CD4-positive, alpha-beta memory T cell (primary cell): ENCODE measurements around the gene CCDC170. TPM values are rescaled to one million over a fixed set of nuclear protein-coding genes. Genes with fewer than 3 reads are reported as not detected.

Experiments
- CTCF ChIA-PET: fragments of 350-600 bp; sonication (Branson Sonifier 250); formaldehyde crosslinking; loops from one replicate; lab custom pipeline; 2021; ENCODE audit warnings: inconsistent platforms; ENCODE audit not compliant: partially characterized antibody; lab: Charles Lee
- POLR2A ChIA-PET: fragments of 350-600 bp; sonication (Branson Sonifier 250); formaldehyde crosslinking; loops from one replicate; lab custom pipeline; 2021; ENCODE audit not compliant: partially characterized antibody; lab: Charles Lee
- DNase-seq, 5 donors: peaks; one replicate each; pipeline versions ENCODE4 v3.0.0 to v3.0.0-alpha.2; 2020 to 2022; ENCODE audit warnings: mixed read lengths in 1 of 5
- H3K27ac ChIP-seq: one replicate; pipeline ENCODE4 v1.7.0; 2013; ENCODE audit warnings: low read depth, low read length
- H3K27me3 ChIP-seq: 2 replicates; pipeline ENCODE4 v1.7.0; 2013; ENCODE audit warnings: mild to moderate bottlenecking, low read length, moderate library complexity; ENCODE audit not compliant: insufficient read depth
- H3K36me3 ChIP-seq: 2 replicates; pipeline ENCODE4 v1.7.0; 2013; ENCODE audit warnings: mild to moderate bottlenecking, low read length, moderate library complexity; ENCODE audit not compliant: insufficient read depth
- H3K4me1 ChIP-seq: 2 replicates; pipeline ENCODE4 v1.7.0; 2013; ENCODE audit warnings: mild to moderate bottlenecking, low read length, moderate library complexity; ENCODE audit not compliant: insufficient read depth
- H3K4me3 ChIP-seq, 2 donors: one replicate each; pipeline ENCODE4 v1.7.0; 2013; ENCODE audit warnings: low read length in 2 of 2, mild to moderate bottlenecking in 1 of 2
- H3K9me3 ChIP-seq, 2 donors: one replicate each; pipeline ENCODE4 v1.7.0; 2013; ENCODE audit warnings: low read length in 2 of 2, control low read depth in 1 of 2; ENCODE audit not compliant: control insufficient read depth in 1 of 2
- H3K27ac Mint-ChIP-seq, 7 donors: one replicate each; pipeline ENCODE4 v1.8.0; 2020 to 2021; ENCODE audit warnings: mixed read lengths in 7 of 7, mild to moderate bottlenecking in 6 of 7, inconsistent platforms in 3 of 7, moderate library complexity in 3 of 7
- H3K27me3 Mint-ChIP-seq, 2 donors: one replicate each; pipeline ENCODE4 v1.8.0; 2020 to 2021; ENCODE audit warnings: mixed read lengths in 2 of 2
- H3K36me3 Mint-ChIP-seq, 2 donors: one replicate each; pipeline ENCODE4 v1.8.0; 2020 to 2021; ENCODE audit warnings: mixed read lengths in 2 of 2, inconsistent platforms in 1 of 2, mild to moderate bottlenecking in 1 of 2
- H3K4me1 Mint-ChIP-seq, 4 donors: one replicate each; pipeline ENCODE4 v1.8.0; 2020 to 2021; ENCODE audit warnings: mixed read lengths in 4 of 4, mild to moderate bottlenecking in 1 of 4
- H3K4me3 Mint-ChIP-seq, 8 donors: one replicate each; pipeline ENCODE4 v1.8.0; 2020 to 2021; ENCODE audit warnings: mixed read lengths in 8 of 8, mild to moderate bottlenecking in 7 of 8, moderate library complexity in 6 of 8, inconsistent platforms in 3 of 8
- H3K9me3 Mint-ChIP-seq, 8 donors: one replicate each; pipeline ENCODE4 v1.8.0; 2020 to 2021; ENCODE audit warnings: mixed read lengths in 8 of 8, mild to moderate bottlenecking in 5 of 8, inconsistent platforms in 3 of 8, moderate library complexity in 1 of 8
- intact Hi-C: fragments of 100-400 bp; cut with micrococcal nuclease; formaldehyde crosslinking; loops from one replicate; pipeline ENCODE4 v1.15.1; 2023
- polyA plus RNA-seq, 2 donors: library from polyadenylated mRNA; unstranded; fragments of 300-500 nt; fragmentation: Illumina TruSeq; gene quantifications; one replicate each; pipeline ENCODE4 v1.2.3, GENCODE V29; 2021
- total RNA-seq, 2 experiments: library from RNA; stranded (reverse); gene quantifications; one replicate each; pipeline ENCODE4 v1.2.3, GENCODE V29; 2021

Gene CCDC170
- total and polyA plus RNA-seq, 4 experiments from 2014 or later = 0.11 to 0.23 TPM; not detected in 2

- H3K9me3 Mint-ChIP-seq = peaks cover 0 to 11% (median 0%) of the 10 kb centered on the region in 8 donors
- intact Hi-C loops = no loop called here
- H3K4me1 Mint-ChIP-seq = no peaks in the 10 kb centered on the region
- no peaks in the 10 kb centered on the region for H3K36me3 Mint-ChIP-seq
- H3K9me3 ChIP-seq = no peaks in the 10 kb centered on the region
- no peak for DNase-seq
- H3K27me3 Mint-ChIP-seq = peaks cover 6 to 7% of the 10 kb centered on the region in 2 donors
- H3K27ac Mint-ChIP-seq = no peak overlapping the region
- H3K4me3 ChIP-seq = no peak overlapping the region
- no peaks in the 10 kb centered on the region for H3K27me3 ChIP-seq
- no peak overlapping the region for H3K27ac ChIP-seq
- H3K4me3 Mint-ChIP-seq = no peak overlapping the region
- CTCF ChIA-PET = no interaction called here
- H3K4me1 ChIP-seq = no peaks in the 10 kb centered on the region
- no peaks in the 10 kb centered on the region for H3K36me3 ChIP-seq
- POLR2A ChIA-PET = interaction anchor here (0.6 kb wide), 1 partner anchor 443 kb away, joined by 4 read pairs; no protein-coding TSS in a partner anchor
Observed at GRCh38 chr6:151616091-151616513, 122.3 kb downstream of the CCDC170 start.

- intact Hi-C loops = no loop called here
Observed at GRCh38 chr6:151616600-151616999, 122.8 kb downstream of the CCDC170 start.

GRCh38 chr6:151617539-151617938 lies 123.7 kb downstream of the CCDC170 start:
- Mint-ChIP-seq H3K4me1 (no peaks in the 10 kb centered on the region), H3K27me3 (peaks cover 4 to 9% of the 10 kb centered on the region in 2 donors), H3K9me3 (peaks cover 0 to 11% (median 0%) of the 10 kb centered on the region in 8 donors), H3K4me3 (no peak overlapping the region), H3K27ac (no peak overlapping the region), H3K36me3 (no peaks in the 10 kb centered on the region)
- ChIA-PET POLR2A (no interaction called here), CTCF (interaction anchor here (0.6 kb wide), 1 partner anchor 460 kb away, joined by 3 read pairs; no protein-coding TSS in a partner anchor)
- H3K4me1 ChIP-seq = no peaks in the 10 kb centered on the region
- H3K4me3 ChIP-seq = no peak overlapping the region
- intact Hi-C loops = no loop called here
- DNase-seq = no peak
- no peaks in the 10 kb centered on the region for H3K27me3 ChIP-seq
- H3K9me3 ChIP-seq = no peaks in the 10 kb centered on the region
- no peak overlapping the region for H3K27ac ChIP-seq
- H3K36me3 ChIP-seq = no peaks in the 10 kb centered on the region

More at GRCh38 chr6:151616600-151616999, 122.8 kb downstream of the CCDC170 start:
- Mint-ChIP-seq H3K27me3 (peaks cover 6 to 7% of the 10 kb centered on the region in 2 donors), H3K27ac (no peak overlapping the region), H3K36me3 (no peaks in the 10 kb centered on the region), H3K4me3 (no peak overlapping the region), H3K4me1 (no peaks in the 10 kb centered on the region), H3K9me3 (peaks cover 0 to 11% (median 0%) of the 10 kb centered on the region in 8 donors)
- no peaks in the 10 kb centered on the region for H3K4me1 ChIP-seq
- no peak overlapping the region for H3K27ac ChIP-seq
- CTCF ChIA-PET = no interaction called here
- POLR2A ChIA-PET = no interaction called here
- no peaks in the 10 kb centered on the region for H3K9me3 ChIP-seq
- H3K4me3 ChIP-seq = no peak overlapping the region
- no peaks in the 10 kb centered on the region for H3K36me3 ChIP-seq
- no peak for DNase-seq
- H3K27me3 ChIP-seq = no peaks in the 10 kb centered on the region

GRCh38 chr6:151618717-151619116 lies 124.9 kb downstream of the CCDC170 start:
- Mint-ChIP-seq H3K9me3 (peaks cover 0 to 11% (median 0%) of the 10 kb centered on the region in 8 donors), H3K27ac (no peak overlapping the region), H3K4me3 (no peak overlapping the region), H3K27me3 (peaks cover 4 to 11% of the 10 kb centered on the region in 2 donors), H3K36me3 (no peaks in the 10 kb centered on the region), H3K4me1 (no peaks in the 10 kb centered on the region)
- no peaks in the 10 kb centered on the region for H3K4me1 ChIP-seq
- intact Hi-C loops = no loop called here
- no peaks in the 10 kb centered on the region for H3K36me3 ChIP-seq
- CTCF ChIA-PET = no interaction called here
- H3K27ac ChIP-seq = no peak overlapping the region
- POLR2A ChIA-PET = no interaction called here
- no peaks in the 10 kb centered on the region for H3K27me3 ChIP-seq
- no peak for DNase-seq
- H3K4me3 ChIP-seq = no peak overlapping the region
- no peaks in the 10 kb centered on the region for H3K9me3 ChIP-seq

- no peak overlapping the region for H3K27ac Mint-ChIP-seq
- ChIA-PET POLR2A (no interaction called here), CTCF (no interaction called here)
- H3K27me3 ChIP-seq = no peaks in the 10 kb centered on the region
- H3K4me3 Mint-ChIP-seq = no peak overlapping the region
- DNase-seq = no peak
- no peak overlapping the region for H3K4me3 ChIP-seq
- no peaks in the 10 kb centered on the region for H3K36me3 ChIP-seq
- H3K9me3 ChIP-seq = no peaks in the 10 kb centered on the region
- no peaks in the 10 kb centered on the region for H3K36me3 Mint-ChIP-seq
- H3K9me3 Mint-ChIP-seq = peaks cover 0 to 10% (median 0%) of the 10 kb centered on the region in 8 donors
- no peaks in the 10 kb centered on the region for H3K4me1 Mint-ChIP-seq
- H3K27me3 Mint-ChIP-seq = peaks cover 2 to 11% of the 10 kb centered on the region in 2 donors
- no peaks in the 10 kb centered on the region for H3K4me1 ChIP-seq
- H3K27ac ChIP-seq = no peak overlapping the region
- intact Hi-C loops = no loop called here
Observed at GRCh38 chr6:151620179-151620578, 126.4 kb downstream of the CCDC170 start.

GRCh38 chr6:151624071-151624470 lies 130.3 kb downstream of the CCDC170 start:
- Histone ChIP-seq H3K4me3 (no peak overlapping the region), H3K36me3 (no peaks in the 10 kb centered on the region), H3K27me3 (no peaks in the 10 kb centered on the region), H3K27ac (no peak overlapping the region), H3K4me1 (no peaks in the 10 kb centered on the region), H3K9me3 (no peaks in the 10 kb centered on the region)
- no peaks in the 10 kb centered on the region for H3K4me1 Mint-ChIP-seq
- POLR2A ChIA-PET = no interaction called here
- no peak for DNase-seq
- no peaks in the 10 kb centered on the region for H3K9me3 Mint-ChIP-seq
- CTCF ChIA-PET = no interaction called here
- peaks cover 1 to 6% of the 10 kb centered on the region in 2 donors for H3K27me3 Mint-ChIP-seq
- no peaks in the 10 kb centered on the region for H3K36me3 Mint-ChIP-seq
- intact Hi-C loops = no loop called here
- H3K27ac Mint-ChIP-seq = no peak overlapping the region
- no peak overlapping the region for H3K4me3 Mint-ChIP-seq

GRCh38 chr6:151624481-151624880 lies 130.7 kb downstream of the CCDC170 start:
- CTCF ChIA-PET = no interaction called here
- POLR2A ChIA-PET = no interaction called here
- no peaks in the 10 kb centered on the region for H3K4me1 Mint-ChIP-seq
- no peaks in the 10 kb centered on the region for H3K27me3 ChIP-seq
- peaks cover 1 to 6% of the 10 kb centered on the region in 2 donors for H3K27me3 Mint-ChIP-seq
- no peaks in the 10 kb centered on the region for H3K9me3 Mint-ChIP-seq
- H3K36me3 ChIP-seq = no peaks in the 10 kb centered on the region
- no peak overlapping the region for H3K4me3 ChIP-seq
- H3K4me1 ChIP-seq = no peaks in the 10 kb centered on the region
- H3K36me3 Mint-ChIP-seq = no peaks in the 10 kb centered on the region
- no peak overlapping the region for H3K4me3 Mint-ChIP-seq
- H3K27ac Mint-ChIP-seq = no peak overlapping the region
- no peak overlapping the region for H3K27ac ChIP-seq
- DNase-seq = no peak
- intact Hi-C loops = no loop called here
- H3K9me3 ChIP-seq = no peaks in the 10 kb centered on the region
